Measurements from ENCODE around the gene ICE1. TPM values are rescaled to one million over a fixed set of nuclear protein-coding genes. Genes with fewer than 3 reads are reported as not detected.

ICE1 gene
- total and polyA plus RNA-seq, 2 of the 4 experiments (the other 2 are of a cell fraction) = 9.0 to 18.5 TPM

GRCh38 chr5:5483350-5483749, 60.9 kb downstream of the ICE1 start:
- H2AFZ ChIP-seq (replicated peaks; ENCODE audit: low read length, poor library complexity) = no peak overlapping the region
- H3K23ac ChIP-seq (ENCODE audit: low read depth, low read length) = no peak overlapping the region
- dilution Hi-C loops (cut with HindIII; ENCODE audit: low sequenced_read_pairs, unreplicated experiment) = no loop called here
- H4K8ac ChIP-seq (ENCODE audit: low read depth in 2 of 2, low read length in 2 of 2) = no peak overlapping the region
- no peak for ATAC-seq (ENCODE audit: low read depth)
- H4K5ac ChIP-seq (ENCODE audit: low read depth, low read length) = no peak overlapping the region
- peaks cover 0 to 3% of the 10 kb centered on the region in 2 experiments; a peak in 1 of 4 replicates for H3K79me1 ChIP-seq (ENCODE audit: low read depth in 1 of 2, low read length in 2 of 2)
- no peak overlapping the region for H4K91ac ChIP-seq (ENCODE audit: insufficient read depth, low read depth, low read length)
- peaks cover 2% of the 10 kb centered on the region; the same call in 1 of the 2 replicates for H3K9me1 ChIP-seq (ENCODE audit: insufficient read depth, low read length)
- H2BK15ac ChIP-seq (ENCODE audit: low read depth, low read length) = no peak overlapping the region
- H2BK5ac ChIP-seq (ENCODE audit: low read depth, low read length, poor library complexity, severe bottlenecking) = no peak overlapping the region
- H3K27ac ChIP-seq (ENCODE audit: insufficient read depth, low read length) = no peak overlapping the region
- H3K36me3 ChIP-seq (ENCODE audit: control insufficient read depth, insufficient read depth, low read length) = peaks cover 6% of the 10 kb centered on the region
- no peak for TF ChIP-seq BHLHE40 (IDR thresholded peaks at IDR 0.05; ENCODE audit: low read depth, low read length)
- no peak overlapping the region for H2AK5ac ChIP-seq (ENCODE audit: low read depth, low read length)
- ChIA-PET CTCF (interaction anchor here (1.5 kb wide), 1 partner anchor 14 kb away, joined by 10 read pairs; no protein-coding TSS in a partner anchor), POLR2A (ENCODE audit: unreplicated experiment) (no interaction called here)
- no CpG with 5 or more reads among the region's 2 CpGs for WGBS, 2 experiments (ENCODE audit: extremely low coverage in 2 of 2, insufficient read length in 1 of 2)
- BruUV-seq (replicated peaks) = no TSS peak
- no peaks in the 10 kb centered on the region for H3K4me1 ChIP-seq (ENCODE audit: control insufficient read depth, insufficient read depth, low read length)
- no peaks in the 10 kb centered on the region for H3K27me3 ChIP-seq (ENCODE audit: control insufficient read depth, insufficient read depth, low read length)
- no peak overlapping the region for H3K18ac ChIP-seq (ENCODE audit: low read depth, low read length)
- no peak overlapping the region for H3K4me2 ChIP-seq (ENCODE audit: low read depth, low read length)
- H3K14ac ChIP-seq (replicated peaks; ENCODE audit: low read depth, low read length) = no peak overlapping the region
- H2BK120ac ChIP-seq (ENCODE audit: low read depth, low read length) = no peak overlapping the region
- no peak for DNase-seq
- H3K9me3 ChIP-seq (ENCODE audit: control insufficient read depth, insufficient read depth, low read length) = no peaks in the 10 kb centered on the region
- no peak overlapping the region for H2BK20ac ChIP-seq (ENCODE audit: low read depth, low read length)
- intact Hi-C loops (cut with micrococcal nuclease) = no loop called here
- H3K4ac ChIP-seq (ENCODE audit: low read depth, low read length) = no peak overlapping the region
- H2AK9ac ChIP-seq (replicated peaks; ENCODE audit: low read depth, low read length, poor library complexity) = no peak overlapping the region
- H3K56ac ChIP-seq (ENCODE audit: extremely low read depth, insufficient read depth, low read length) = no peak overlapping the region
- H4K20me1 ChIP-seq (ENCODE audit: insufficient read depth, low read length) = no peaks in the 10 kb centered on the region
- no peak overlapping the region for H3K9ac ChIP-seq (ENCODE audit: low read depth, low read length)
- H3K4me3 ChIP-seq (ENCODE audit: insufficient read depth, low read depth, low read length) = no peak overlapping the region
- in situ Hi-C loops (cut with MboI; ENCODE audit: low sequenced_read_pairs) = loop anchor here (25.0 kb wide), 1 partner anchor 1254 kb away; no protein-coding TSS in a partner anchor
